GM19023 (cell line): Measurements from ENCODE around the gene CERS5.
"Not testable (repeated sequence)": the region's sequence is repeated elsewhere in the genome, so short reads cannot be mapped to it uniquely, and the experiment has no call there.

Source experiments
- ATAC-seq: cut with Tn5 transposase; IDR thresholded peaks from one replicate; pipeline ENCODE4 v1.9.1; 2021; ENCODE audit warnings: mild to moderate bottlenecking, moderate library complexity; ENCODE audit not compliant: unreplicated experiment

Gene CERS5

GRCh38 chr12:50187084-50187900, 20.1 kb upstream of the CERS5 start:
- peak; percentile 52 for ATAC-seq

- no peak for ATAC-seq
These were observed 19.5 kb upstream of the CERS5 start for GRCh38 chr12:50186681-50187080.

GRCh38 chr12:50185970-50186663, 18.9 kb upstream of the CERS5 start:
- ATAC-seq = no peak

GRCh38 chr12:50185301-50185895, 18.2 kb upstream of the CERS5 start:
- ATAC-seq = no peak

- ATAC-seq = no peak
These were observed 17.1 kb upstream of the CERS5 start for GRCh38 chr12:50184261-50184660.

- ATAC-seq = no peak
These were observed 15.3 kb upstream of the CERS5 start for GRCh38 chr12:50182461-50182860.

- ATAC-seq = no peak
These were observed 14.5 kb upstream of the CERS5 start for GRCh38 chr12:50181691-50182090.

- no peak for ATAC-seq
These were observed 8.5 kb upstream of the CERS5 start for GRCh38 chr12:50175716-50176026.

- ATAC-seq = no peak
These were observed 8.0 kb upstream of the CERS5 start for GRCh38 chr12:50174971-50175715.

GRCh38 chr12:50166799-50167048, 445 bp downstream of the CERS5 start:
- peak; percentile 32 for ATAC-seq

- no peak for ATAC-seq
These were observed 2.2 kb downstream of the CERS5 start for GRCh38 chr12:50164963-50165362.

- ATAC-seq = no peak
These were observed 4.9 kb downstream of the CERS5 start for GRCh38 chr12:50162230-50162629.

GRCh38 chr12:50160643-50161042, 6.5 kb downstream of the CERS5 start:
- ATAC-seq = no peak

GRCh38 chr12:50157259-50157658, 9.9 kb downstream of the CERS5 start:
- no peak for ATAC-seq

GRCh38 chr12:50156641-50157040, 10.5 kb downstream of the CERS5 start:
- no peak for ATAC-seq

GRCh38 chr12:50154947-50155346, 12.2 kb downstream of the CERS5 start:
- ATAC-seq = not testable (repeated sequence)

- ATAC-seq = no peak
These were observed 16.0 kb downstream of the CERS5 start for GRCh38 chr12:50151047-50151687.

- no peak for ATAC-seq
These were observed 17.9 kb downstream of the CERS5 start for GRCh38 chr12:50149311-50149710.

GRCh38 chr12:50148011-50148410, 19.2 kb downstream of the CERS5 start:
- ATAC-seq = not testable (repeated sequence)

GRCh38 chr12:50147281-50147680, 19.9 kb downstream of the CERS5 start:
- no peak for ATAC-seq

- ATAC-seq = no peak
These were observed 21.7 kb downstream of the CERS5 start for GRCh38 chr12:50145439-50145838.
